Peyer's patch (tissue), 4 donors: ENCODE data around the gene LIMA1. TPM values are rescaled to one million over a fixed set of nuclear protein-coding genes. Genes with fewer than 3 reads are reported as not detected.
"Not testable (repeated sequence)": the region's sequence is repeated elsewhere in the genome, so short reads cannot be mapped to it uniquely, and the experiment has no call there.

Source experiments
- DNase-seq, 3 donors: peaks; one replicate each; pipeline ENCODE4 v3.0.0-alpha.2; 2017 to 2019
- H3K27ac ChIP-seq, 4 donors: fragments of 200-600 bp; sonication (generic); one replicate each; pipeline ENCODE4 v1.5.1; 2016 to 2019
- H3K27me3 ChIP-seq, 2 donors: fragments of 200-600 bp; sonication (generic); one replicate each; pipeline ENCODE4 v1.5.1; 2019
- H3K36me3 ChIP-seq, 3 donors: fragments of 200-600 bp; sonication (generic); one replicate each; pipeline ENCODE4 v1.5.1; 2016 to 2019
- H3K4me1 ChIP-seq, 4 donors: fragments of 200-600 bp; sonication (generic); one replicate each; pipeline ENCODE4 v1.5.1; 2016 to 2019
- H3K4me3 ChIP-seq, 4 donors: fragments of 200-600 bp; sonication (generic); 1 replicate in 3 of 4; 2 replicates in 1 of 4; pipeline ENCODE4 v1.5.1; 2016 to 2019; ENCODE audit warnings: mild to moderate bottlenecking in 1 of 4
- H3K9me3 ChIP-seq, 4 donors: fragments of 200-600 bp; sonication (generic); one replicate each; pipeline ENCODE4 v1.5.1; 2016 to 2019; ENCODE audit warnings: mild to moderate bottlenecking in 1 of 4
- POLR2A ChIP-seq, 2 donors: fragments of 450-650 bp; IDR thresholded peaks; one replicate each; pipeline ENCODE4 v1.5.1; 2017; ENCODE audit warnings: antibody characterized with exemption in 2 of 2, mild to moderate bottlenecking in 2 of 2, moderate library complexity in 2 of 2
- total RNA-seq, 4 donors: library from RNA; depleted of rRNA; stranded (reverse); fragments of >200 nt; gene quantifications; one replicate each; pipeline ENCODE4 v1.1.0, GENCODE V29; 2016
- TF ChIP-seq, protein P1 (sequence below), 6 experiments: fragments of 450-650 bp in 4 of 6; fragments of 200-600 bp in 2 of 6; sonication (generic) in 1 of 6; IDR thresholded peaks; one replicate each; pipeline ENCODE4 v1.5.1; 2017 to 2019; ENCODE audit warnings: antibody characterized with exemption in 6 of 6, mild to moderate bottlenecking in 3 of 6, moderate library complexity in 1 of 6

Gene LIMA1
- total RNA-seq, 4 donors from 2014 or later: 253 to 280 (median 274) TPM

DNA sequence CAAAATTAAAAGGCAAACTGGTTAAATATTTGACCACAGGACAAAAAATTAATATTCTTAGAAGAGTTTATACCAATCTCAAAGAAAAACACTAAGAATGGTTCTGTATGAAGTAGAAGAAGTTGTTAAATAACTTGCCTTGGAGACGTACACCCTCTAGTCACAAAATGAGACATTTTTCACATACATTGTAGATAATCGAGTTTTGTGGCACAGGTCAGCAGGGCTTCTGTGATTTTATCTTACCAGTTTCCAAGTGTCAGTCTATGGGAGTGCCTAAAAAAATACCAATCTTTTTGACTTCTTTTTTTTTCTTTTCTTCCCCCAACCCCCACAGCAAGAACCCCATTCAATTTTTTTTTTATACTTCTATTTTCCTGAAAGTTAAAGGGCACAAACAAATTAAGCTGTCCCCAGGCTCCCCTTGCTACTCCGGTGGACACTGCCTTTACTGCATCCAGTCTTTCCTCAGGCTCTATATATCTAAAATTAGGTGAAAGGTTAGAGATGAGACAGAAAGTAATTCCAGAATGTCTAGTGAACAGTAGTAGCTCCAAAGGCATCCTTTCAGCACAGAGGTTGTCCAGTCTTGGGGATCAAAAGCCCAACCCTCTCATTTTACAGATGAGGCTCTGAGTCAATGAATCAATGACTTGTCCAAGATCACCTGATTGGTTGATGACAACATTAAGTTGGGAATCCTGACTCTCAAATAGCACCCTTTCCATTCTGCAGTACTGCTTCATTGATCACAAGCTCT lies 6.2 kb downstream of the LIMA1 start:
- no peak for DNase-seq
- no peaks in the 10 kb centered on the region for H3K36me3 ChIP-seq
- H3K27me3 ChIP-seq: no peaks in the 10 kb centered on the region
- TF ChIP-seq, protein P1, sequence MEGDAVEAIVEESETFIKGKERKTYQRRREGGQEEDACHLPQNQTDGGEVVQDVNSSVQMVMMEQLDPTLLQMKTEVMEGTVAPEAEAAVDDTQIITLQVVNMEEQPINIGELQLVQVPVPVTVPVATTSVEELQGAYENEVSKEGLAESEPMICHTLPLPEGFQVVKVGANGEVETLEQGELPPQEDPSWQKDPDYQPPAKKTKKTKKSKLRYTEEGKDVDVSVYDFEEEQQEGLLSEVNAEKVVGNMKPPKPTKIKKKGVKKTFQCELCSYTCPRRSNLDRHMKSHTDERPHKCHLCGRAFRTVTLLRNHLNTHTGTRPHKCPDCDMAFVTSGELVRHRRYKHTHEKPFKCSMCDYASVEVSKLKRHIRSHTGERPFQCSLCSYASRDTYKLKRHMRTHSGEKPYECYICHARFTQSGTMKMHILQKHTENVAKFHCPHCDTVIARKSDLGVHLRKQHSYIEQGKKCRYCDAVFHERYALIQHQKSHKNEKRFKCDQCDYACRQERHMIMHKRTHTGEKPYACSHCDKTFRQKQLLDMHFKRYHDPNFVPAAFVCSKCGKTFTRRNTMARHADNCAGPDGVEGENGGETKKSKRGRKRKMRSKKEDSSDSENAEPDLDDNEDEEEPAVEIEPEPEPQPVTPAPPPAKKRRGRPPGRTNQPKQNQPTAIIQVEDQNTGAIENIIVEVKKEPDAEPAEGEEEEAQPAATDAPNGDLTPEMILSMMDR (IDR thresholded peaks at IDR 0.05): no peak
- no peak for TF ChIP-seq POLR2A (IDR thresholded peaks at IDR 0.05)
- H3K27ac ChIP-seq: peak overlapping the region in 3 of 4 donors; percentile 52 to 79 (median 56)
- peaks cover 0 to 48% (median 2%) of the 10 kb centered on the region in 4 donors for H3K4me1 ChIP-seq
- peak overlapping the region in 1 of 4 donors; percentile 6 for H3K4me3 ChIP-seq
- H3K9me3 ChIP-seq: no peaks in the 10 kb centered on the region

- H3K4me1 ChIP-seq: peaks cover 0 to 53% (median 2%) of the 10 kb centered on the region in 4 donors
- no peaks in the 10 kb centered on the region for H3K27me3 ChIP-seq
- H3K27ac ChIP-seq: peak overlapping the region in 3 of 4 donors; percentile 52 to 79 (median 76)
- no peaks in the 10 kb centered on the region for H3K36me3 ChIP-seq
- no peak for TF ChIP-seq POLR2A (IDR thresholded peaks at IDR 0.05)
- TF ChIP-seq, protein P1 (IDR thresholded peaks at IDR 0.05): no peak
- peak overlapping the region in 1 of 4 donors; percentile 6 for H3K4me3 ChIP-seq
- no peak for DNase-seq
- no peaks in the 10 kb centered on the region for H3K9me3 ChIP-seq
These were observed 7.3 kb downstream of the LIMA1 start for GRCh38 chr12:50276068-50276467.

DNA sequence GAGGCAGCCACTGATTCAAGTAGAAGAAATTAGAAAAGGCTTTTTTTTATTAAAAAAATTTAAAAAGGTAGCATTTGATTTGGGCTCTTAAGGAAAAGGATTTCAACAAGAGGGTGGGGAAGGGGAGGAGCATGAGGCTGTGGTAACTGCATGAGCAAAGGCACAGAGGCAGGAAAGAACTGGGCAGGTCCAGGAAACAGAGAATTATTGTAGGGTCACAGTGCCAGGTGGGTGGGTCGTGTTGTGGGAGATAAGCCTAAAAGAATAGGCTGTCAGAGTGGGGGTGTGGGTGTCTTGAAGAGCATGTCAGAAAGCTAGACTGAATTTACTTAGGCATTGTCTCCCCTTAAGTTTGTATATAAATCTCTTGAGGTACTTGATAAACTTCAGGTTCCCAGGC lies 7.8 kb downstream of the LIMA1 start:
- Histone ChIP-seq H3K27me3 (no peaks in the 10 kb centered on the region), H3K9me3 (no peaks in the 10 kb centered on the region), H3K4me1 (peaks cover 0 to 55% (median 2%) of the 10 kb centered on the region in 4 donors), H3K36me3 (no peaks in the 10 kb centered on the region), H3K27ac (peak overlapping the region in 3 of 4 donors; percentile 52 to 79 (median 76)), H3K4me3 (no peak overlapping the region)
- TF ChIP-seq, protein P1 (IDR thresholded peaks at IDR 0.05): no peak
- TF ChIP-seq POLR2A (IDR thresholded peaks at IDR 0.05): peak in 1 of 2 donors; percentile 39
- DNase-seq: peak in 2 of 3 donors; percentile 67 to 83

- H3K4me1 ChIP-seq: peaks cover 0 to 55% (median 2%) of the 10 kb centered on the region in 4 donors
- H3K27ac ChIP-seq: peak overlapping the region in 3 of 4 donors; percentile 52 to 79 (median 76)
- DNase-seq: not testable (repeated sequence)
These were observed 8.2 kb downstream of the LIMA1 start for GRCh38 chr12:50275127-50275526.

GRCh38 chr12:50271724-50272247 lies 11.5 kb downstream of the LIMA1 start:
- TF ChIP-seq, protein P1 (IDR thresholded peaks at IDR 0.05): no peak
- TF ChIP-seq POLR2A (IDR thresholded peaks at IDR 0.05): no peak
- H3K27ac ChIP-seq: peak overlapping the region in 3 of 4 donors; percentile 34 to 65 (median 55)
- no peaks in the 10 kb centered on the region for H3K36me3 ChIP-seq
- no peaks in the 10 kb centered on the region for H3K27me3 ChIP-seq
- no peak for DNase-seq
- H3K4me1 ChIP-seq: peaks cover 0 to 45% (median 2%) of the 10 kb centered on the region in 4 donors
- no peaks in the 10 kb centered on the region for H3K9me3 ChIP-seq
- H3K4me3 ChIP-seq: peak overlapping the region in 1 of 4 donors; percentile 20

More at GRCh38 chr12:50275127-50275526, 8.2 kb downstream of the LIMA1 start:
- H3K4me3 ChIP-seq, H3K27me3 ChIP-seq, H3K9me3 ChIP-seq, H3K36me3 ChIP-seq: not testable (repeated sequence)

DNA sequence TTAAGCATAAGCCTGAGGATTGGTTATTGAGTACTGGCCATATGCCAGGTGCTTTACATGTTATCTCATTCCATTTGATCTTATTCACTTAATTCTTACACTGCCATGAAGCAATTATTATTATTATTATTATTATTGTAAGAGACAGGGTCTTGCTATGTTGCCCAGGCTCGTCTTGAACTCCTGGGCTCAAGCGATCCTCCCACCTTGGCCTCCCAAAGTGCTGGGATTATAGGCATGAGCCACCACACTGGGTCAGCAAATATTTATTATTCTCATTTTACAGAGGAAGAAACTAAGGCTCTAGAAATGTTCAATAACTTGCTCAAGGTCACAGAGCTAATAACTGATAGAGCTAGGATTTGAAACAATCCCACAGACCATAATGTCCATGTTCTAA lies 14.8 kb downstream of the LIMA1 start:
- TF ChIP-seq POLR2A (IDR thresholded peaks at IDR 0.05): no peak
- TF ChIP-seq, protein P1 (IDR thresholded peaks at IDR 0.05): no peak
- no peaks in the 10 kb centered on the region for H3K9me3 ChIP-seq
- no peak overlapping the region for H3K27ac ChIP-seq
- peaks cover 0 to 15% (median 0%) of the 10 kb centered on the region in 4 donors for H3K4me1 ChIP-seq
- H3K27me3 ChIP-seq: no peaks in the 10 kb centered on the region
- no peaks in the 10 kb centered on the region for H3K36me3 ChIP-seq
- H3K4me3 ChIP-seq: no peak overlapping the region
- DNase-seq: no peak
